Fibroblast of lung (primary cell): ENCODE measurements around the gene LY6G6C.
A peak's percentile ranks its signal among the peaks of the same experiment; 100 is the strongest.

Experiments used
- CTCF ChIP-seq, 2 donors: IDR thresholded peaks in 1 of 2; conservative IDR thresholded peaks in 1 of 2; 1 replicate in 1 of 2; 2 replicates in 1 of 2; pipeline ENCODE4 v1.5.1; 2011 to 2012; ENCODE audit warnings: low read length in 2 of 2, control low read depth in 1 of 2, inconsistent platforms in 1 of 2, low read depth in 1 of 2, mild to moderate bottlenecking in 1 of 2
- EZH2 ChIP-seq: IDR thresholded peaks from 2 replicates; pipeline ENCODE4 v1.5.1; 2012; ENCODE audit warnings: low read length, control low read depth, mild to moderate bottlenecking; ENCODE audit errors: missing control alignments

- TF ChIP-seq EZH2, result no peak
- peak; percentile 24 to 34 for TF ChIP-seq CTCF (conservative IDR thresholded peaks at IDR 0.05 in 1 of 2, IDR thresholded peaks at IDR 0.05 in 1 of 2; ENCODE audit: low read depth in 1 of 2, low read length in 2 of 2)
Observed at GRCh38 chr6:31737991-31738979, 16.7 kb upstream of the LY6G6C start.
